OCI-LY1 (cell line): ENCODE data around the gene SERBP1.

Source experiments
- H2AFZ ChIP-seq: fragments of 200-600 bp; sonication (generic), shearing (Covaris generic); 2 replicates; pipeline ENCODE4 v1.6.0; 2014; ENCODE audit warnings: antibody characterized with exemption, mild to moderate bottlenecking, low read length
- H3F3A ChIP-seq: fragments of 200-600 bp; sonication (generic), shearing (Covaris generic); 2 replicates; pipeline ENCODE4 v1.6.0; 2014; ENCODE audit warnings: mild to moderate bottlenecking, antibody characterized with exemption, low read length, moderate library complexity; ENCODE audit not compliant: insufficient read depth
- H3K27ac ChIP-seq: fragments of 200-600 bp; sonication (generic); 2 replicates; pipeline ENCODE4 v1.5.1; 2014; ENCODE audit warnings: low read length, mixed run types, mild to moderate bottlenecking, low read depth; ENCODE audit not compliant: poor library complexity, severe bottlenecking
- H3K27me3 ChIP-seq: fragments of 200-600 bp; sonication (generic); 2 replicates; pipeline ENCODE4 v1.6.0; 2014; ENCODE audit warnings: antibody characterized with exemption, mild to moderate bottlenecking, low read length, moderate library complexity; ENCODE audit not compliant: insufficient read depth
- H3K36me3 ChIP-seq: fragments of 200-600 bp; sonication (generic); 2 replicates; pipeline ENCODE4 v1.6.1; 2014; ENCODE audit warnings: mild to moderate bottlenecking, antibody characterized with exemption, low read length, moderate library complexity, mixed read lengths; ENCODE audit not compliant: insufficient read depth
- H3K4me1 ChIP-seq: fragments of 200-600 bp; sonication (generic); 2 replicates; pipeline ENCODE4 v1.5.1; 2014; ENCODE audit warnings: mild to moderate bottlenecking, low read length, moderate library complexity; ENCODE audit not compliant: insufficient read depth, severe bottlenecking
- H3K4me2 ChIP-seq: fragments of 200-600 bp; sonication (generic), shearing (Covaris generic); 2 replicates; pipeline ENCODE4 v1.6.1; 2014; ENCODE audit warnings: low read length
- H3K4me3 ChIP-seq: fragments of 200-600 bp; sonication (generic); 2 replicates; pipeline ENCODE4 v1.5.1; 2014; ENCODE audit warnings: low read length, low read depth, mild to moderate bottlenecking, mixed read lengths; ENCODE audit not compliant: poor library complexity, severe bottlenecking
- H3K79me2 ChIP-seq: fragments of 200-600 bp; shearing (Covaris generic); 2 replicates; pipeline ENCODE4 v1.6.1; 2016; ENCODE audit warnings: mixed run types, low read length, mixed read lengths; ENCODE audit not compliant: insufficient read depth
- H3K9ac ChIP-seq: fragments of 200-600 bp; sonication (generic), shearing (Covaris generic); 2 replicates; pipeline ENCODE4 v1.6.1; 2014; ENCODE audit warnings: mild to moderate bottlenecking, low read length, mixed read lengths
- H3K9me2 ChIP-seq: fragments of 200-600 bp; sonication (generic), shearing (Covaris generic); 2 replicates; pipeline ENCODE4 v1.6.1; 2014; ENCODE audit warnings: low read depth, mild to moderate bottlenecking, low read length, mixed read lengths
- H3K9me3 ChIP-seq: fragments of 200-600 bp; shearing (Covaris generic); 2 replicates; pipeline ENCODE4 v1.6.1; 2014; ENCODE audit warnings: low read length, mixed read lengths
- H4K20me1 ChIP-seq: fragments of 200-600 bp; sonication (generic), shearing (Covaris generic); 2 replicates; pipeline ENCODE4 v1.6.0; 2016; ENCODE audit warnings: mild to moderate bottlenecking, low read length; ENCODE audit not compliant: insufficient read depth
- CTCF ChIP-seq: fragments of 200-600 bp; sonication (generic), shearing (Covaris generic); IDR thresholded peaks from 2 replicates; pipeline ENCODE4 v1.5.1; 2017; ENCODE audit warnings: mild to moderate bottlenecking, antibody characterized with exemption, low read length, moderate library complexity, mixed read lengths
- EZH2 ChIP-seq: fragments of 200-600 bp; sonication (generic), shearing (Covaris generic); IDR thresholded peaks from 2 replicates; pipeline ENCODE4 v1.8.0; 2017; ENCODE audit warnings: borderline replicate concordance, mixed run types, mild to moderate bottlenecking, antibody characterized with exemption, low read length, moderate library complexity, mixed read lengths

Gene SERBP1

GRCh38 chr1:67468066-67468718, 38.0 kb upstream of the SERBP1 start:
- Histone ChIP-seq H3K9ac (no peak overlapping the region), H2AFZ (no peak overlapping the region), H4K20me1 (no peaks in the 10 kb centered on the region)

GRCh38 chr1:67465375-67465774, 35.2 kb upstream of the SERBP1 start:
- no peak for TF ChIP-seq CTCF
- Histone ChIP-seq H3K4me3 (no peak overlapping the region), H3K27me3 (no peaks in the 10 kb centered on the region), H3F3A (no peaks in the 10 kb centered on the region), H3K36me3 (no peaks in the 10 kb centered on the region), H2AFZ (no peak overlapping the region), H3K79me2 (no peaks in the 10 kb centered on the region), H3K27ac (no peak overlapping the region), H3K9ac (no peak overlapping the region), H3K4me1 (no peaks in the 10 kb centered on the region), H3K9me3 (no peaks in the 10 kb centered on the region), H3K4me2 (no peak overlapping the region), H3K9me2 (no peaks in the 10 kb centered on the region), H4K20me1 (no peaks in the 10 kb centered on the region)

More at GRCh38 chr1:67468066-67468718, 38.0 kb upstream of the SERBP1 start:
- Histone ChIP-seq H3K4me3 (no peak overlapping the region), H3K4me2 (no peak overlapping the region), H3K9me3 (no peaks in the 10 kb centered on the region), H3K4me1 (no peaks in the 10 kb centered on the region), H3F3A (no peaks in the 10 kb centered on the region), H3K36me3 (no peaks in the 10 kb centered on the region), H3K9me2 (no peaks in the 10 kb centered on the region), H3K79me2 (no peaks in the 10 kb centered on the region), H3K27ac (no peak overlapping the region), H3K27me3 (no peaks in the 10 kb centered on the region)
- TF ChIP-seq CTCF, result no peak
- TF ChIP-seq EZH2, result no peak

GRCh38 chr1:67464746-67465145, 34.5 kb upstream of the SERBP1 start:
- no peak overlapping the region for H3K4me3 ChIP-seq
- no peaks in the 10 kb centered on the region for H3F3A ChIP-seq
- no peak overlapping the region for H3K9ac ChIP-seq
- H3K27ac ChIP-seq, result no peak overlapping the region
- H3K9me3 ChIP-seq, result no peaks in the 10 kb centered on the region
- no peaks in the 10 kb centered on the region for H3K27me3 ChIP-seq
- no peaks in the 10 kb centered on the region for H3K36me3 ChIP-seq
- TF ChIP-seq EZH2 (no peak), CTCF (no peak)
- no peak overlapping the region for H3K4me2 ChIP-seq
- H2AFZ ChIP-seq, result no peak overlapping the region
- no peaks in the 10 kb centered on the region for H3K9me2 ChIP-seq
- no peaks in the 10 kb centered on the region for H4K20me1 ChIP-seq
- H3K4me1 ChIP-seq, result no peaks in the 10 kb centered on the region
- no peaks in the 10 kb centered on the region for H3K79me2 ChIP-seq
